UCSD-AML1 (cell line): Measurements from ENCODE around the gene PLEKHG1.

Experiments
- DNase-seq: peaks from one replicate; lab custom pipeline; 2025; ENCODE audit not compliant: unreplicated experiment; lab: John Stamatoyannopoulos, UW

The PLEKHG1 gene

GRCh38 chr6:150588888-150589499 lies 10.7 kb upstream of the PLEKHG1 start:
- DNase-seq, result no peak

DNA sequence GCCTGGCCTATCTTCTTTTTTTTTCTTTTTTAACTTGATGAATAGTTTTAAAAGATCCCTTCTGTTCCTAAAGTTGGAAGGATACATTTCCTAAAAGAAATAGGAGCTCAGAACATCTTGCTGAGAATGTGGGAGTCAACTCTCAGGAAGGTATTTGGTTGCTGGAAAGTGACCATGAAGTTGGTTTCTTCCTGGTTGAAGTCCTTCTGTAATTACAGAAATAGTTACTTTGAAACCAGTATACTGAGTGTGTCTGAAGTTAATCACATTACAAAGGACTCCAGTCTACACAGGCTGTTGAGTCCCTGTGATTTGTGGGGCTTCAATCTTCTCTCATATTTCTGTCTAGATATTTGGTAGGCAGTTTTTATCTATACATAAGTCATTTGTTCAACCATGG lies 9.8 kb upstream of the PLEKHG1 start:
- no peak for DNase-seq

DNA sequence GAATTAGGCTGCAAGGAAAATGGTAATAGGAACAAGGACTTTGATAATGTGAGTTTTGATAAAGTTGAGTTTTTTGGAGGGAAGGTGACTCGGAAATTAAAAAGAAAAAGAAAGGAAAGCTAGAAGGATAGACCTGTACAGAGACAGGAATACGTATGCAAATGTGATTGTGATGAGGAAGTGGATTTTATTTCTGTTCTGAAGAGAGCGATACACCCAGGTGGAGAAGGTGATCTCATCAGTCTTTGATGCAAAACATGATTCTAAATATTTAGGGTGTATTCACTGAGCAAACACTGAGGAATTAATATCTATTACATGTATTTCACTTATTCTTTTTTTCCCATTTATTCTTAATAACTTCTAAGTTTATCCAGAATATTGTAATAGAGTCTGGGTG lies 9.2 kb upstream of the PLEKHG1 start:
- DNase-seq, result no peak

- no peak for DNase-seq
Observed at GRCh38 chr6:150592377-150592995, 7.2 kb upstream of the PLEKHG1 start.

DNA sequence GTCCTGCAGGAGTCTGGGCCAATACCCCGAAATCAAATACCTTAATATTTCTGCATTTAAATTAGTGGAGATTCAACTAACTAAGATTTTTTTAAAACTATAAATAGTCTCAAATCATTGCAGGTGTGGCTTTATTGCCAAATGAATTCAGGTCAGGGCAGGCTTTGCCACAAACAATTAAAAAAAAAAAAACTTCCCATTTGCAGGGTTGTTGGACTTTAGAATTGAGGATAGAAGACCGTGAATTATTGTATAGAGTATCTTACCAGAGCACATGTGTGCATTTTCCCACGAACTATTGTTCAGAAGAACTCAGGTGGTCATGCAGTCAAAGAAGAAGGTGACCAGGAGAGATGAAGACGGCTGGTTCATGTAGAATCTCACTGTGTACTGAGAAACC lies 6.6 kb upstream of the PLEKHG1 start:
- DNase-seq, result no peak

DNA sequence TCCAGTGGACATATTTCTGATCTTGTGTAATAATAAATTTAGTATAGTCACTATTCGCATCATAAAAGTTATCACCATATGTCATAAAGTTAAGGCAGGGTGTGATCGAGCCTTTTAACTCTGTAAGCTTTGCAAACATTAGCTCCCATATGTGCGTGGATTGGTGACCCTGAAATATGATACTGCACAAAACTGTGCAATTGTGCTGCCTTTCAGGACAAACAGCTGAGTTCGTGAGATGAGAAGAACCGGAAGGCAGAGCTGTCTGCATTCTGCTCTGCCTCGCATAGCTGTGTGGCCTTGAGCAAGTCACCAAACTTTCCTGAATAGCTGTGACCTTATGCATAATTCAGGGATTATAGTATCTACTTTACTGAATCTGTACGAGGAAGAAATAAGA lies 3.2 kb upstream of the PLEKHG1 start:
- DNase-seq, result no peak

- DNase-seq, result no peak
Observed at GRCh38 chr6:150598401-150598800, 1.3 kb upstream of the PLEKHG1 start.

GRCh38 chr6:150598858-150599198 lies 857 bp upstream of the PLEKHG1 start:
- DNase-seq, result no peak

DNA sequence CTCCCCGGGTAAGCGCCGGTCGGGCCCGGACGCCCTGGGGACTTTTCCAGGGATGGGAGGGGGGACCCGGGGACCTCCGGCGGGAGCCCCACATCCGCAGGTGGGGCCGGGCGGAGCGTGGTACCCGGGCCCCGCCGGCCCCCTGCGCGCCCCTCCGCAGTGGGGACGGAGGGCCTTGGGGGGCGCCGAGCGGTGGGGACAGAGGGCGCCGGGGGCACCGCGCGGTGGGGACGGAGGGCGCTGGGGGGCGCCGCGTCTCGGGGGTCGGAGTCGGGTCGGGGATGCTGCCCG lies 270 bp downstream of the PLEKHG1 start:
- no peak for DNase-seq

DNA sequence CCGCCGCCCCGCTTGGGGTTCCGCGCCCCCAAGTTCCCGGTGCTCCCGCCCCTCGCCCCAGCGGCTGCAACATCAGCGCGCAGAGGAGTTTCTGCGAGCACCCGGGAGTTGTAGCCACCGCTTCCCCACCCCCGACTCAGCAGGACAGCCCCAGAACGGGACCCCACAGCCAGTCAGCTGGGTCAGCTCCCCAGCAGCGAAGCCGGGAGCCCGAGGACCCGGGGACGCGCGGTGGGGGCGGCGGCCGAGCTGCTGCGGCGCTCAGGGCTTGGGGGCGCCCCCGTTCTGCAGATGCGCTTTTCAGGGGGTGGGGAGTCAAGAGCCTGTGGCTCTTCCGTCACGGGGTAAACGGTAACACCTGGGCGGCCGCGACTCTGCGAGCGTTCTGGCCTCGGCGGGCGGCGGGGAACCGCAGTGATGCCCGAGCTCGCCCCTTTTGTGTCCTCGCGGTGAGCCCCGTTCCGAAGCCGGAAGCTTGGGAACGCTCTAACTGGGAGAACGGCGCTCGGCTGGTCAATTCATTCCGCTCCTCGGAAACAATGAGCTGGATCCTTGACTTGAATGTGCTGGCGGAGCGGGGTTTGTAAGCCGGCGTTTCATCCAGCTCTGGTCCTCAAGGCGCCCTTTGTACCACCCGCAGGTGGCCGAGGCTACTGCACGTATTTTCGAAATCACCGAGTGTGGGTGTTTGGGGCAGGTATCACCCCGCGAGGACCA lies 774 bp downstream of the PLEKHG1 start:
- peak; percentile 64 for DNase-seq

DNA sequence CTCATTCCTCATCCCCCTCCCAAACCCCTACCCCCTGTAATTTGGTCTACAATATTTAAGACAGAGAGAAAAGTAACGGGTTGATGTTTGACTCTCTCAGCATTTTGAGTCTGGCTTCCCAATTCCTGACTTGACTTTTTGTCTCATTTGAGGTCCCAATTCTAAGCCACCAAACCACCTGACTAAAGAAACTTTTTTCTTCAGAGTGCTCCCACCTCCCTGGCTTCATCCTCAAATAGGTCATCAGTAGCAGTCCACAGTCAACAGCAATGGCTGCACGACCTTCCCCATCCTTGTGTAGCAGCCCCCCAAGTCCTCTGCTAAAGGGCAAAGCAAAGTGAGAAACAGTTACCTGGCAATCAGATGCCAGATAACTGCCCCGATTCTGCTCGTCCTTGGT lies 1.8 kb downstream of the PLEKHG1 start:
- no peak for DNase-seq

GRCh38 chr6:150603176-150603575 lies 3.5 kb downstream of the PLEKHG1 start:
- no peak for DNase-seq

GRCh38 chr6:150604467-150604866 lies 4.8 kb downstream of the PLEKHG1 start:
- DNase-seq, result no peak

DNA sequence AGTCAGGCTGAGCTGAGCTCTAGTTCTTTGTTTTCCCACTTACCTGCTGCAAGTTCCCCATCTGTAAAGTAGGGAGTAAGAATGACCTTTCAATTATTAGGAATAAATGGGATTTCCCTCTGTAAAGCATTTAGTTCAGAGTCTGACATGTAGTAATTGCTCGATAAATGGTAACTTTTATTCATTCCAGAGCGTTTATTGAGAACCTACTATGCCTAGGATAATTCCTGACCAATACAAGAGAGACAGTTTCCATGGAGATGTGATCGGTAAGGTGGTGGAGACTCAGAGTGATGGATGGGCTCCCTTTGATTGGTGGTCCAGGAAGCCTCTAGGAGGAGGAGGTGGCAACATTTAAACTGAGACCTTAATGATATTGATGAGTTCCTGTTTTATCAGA lies 5.6 kb downstream of the PLEKHG1 start:
- DNase-seq, result no peak

GRCh38 chr6:150606168-150606591 lies 6.5 kb downstream of the PLEKHG1 start:
- DNase-seq, result no peak

GRCh38 chr6:150606647-150607328 lies 7.1 kb downstream of the PLEKHG1 start:
- DNase-seq, result no peak

- no peak for DNase-seq
Observed at GRCh38 chr6:150607329-150607650, 7.6 kb downstream of the PLEKHG1 start.

- no peak for DNase-seq
Observed at GRCh38 chr6:150610584-150610983, 10.9 kb downstream of the PLEKHG1 start.

DNA sequence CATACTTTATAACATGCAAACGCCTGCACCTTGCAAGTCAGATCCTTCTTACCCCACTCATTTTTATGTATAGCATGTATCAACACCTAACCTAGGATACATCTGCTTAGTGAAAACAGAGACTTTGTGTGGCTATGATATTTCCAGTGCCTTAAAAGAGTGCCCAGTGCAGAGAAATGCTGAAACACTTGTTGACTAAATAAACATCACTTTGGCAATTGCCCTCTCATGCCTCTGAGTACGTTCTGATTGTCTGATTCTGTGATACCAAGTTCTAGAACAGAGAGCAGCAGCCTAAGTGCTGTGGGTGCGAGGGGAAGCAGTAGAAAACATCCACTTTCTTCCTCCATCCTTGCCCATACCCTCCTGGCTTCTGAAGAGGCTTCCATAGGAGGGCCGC lies 13.6 kb downstream of the PLEKHG1 start:
- DNase-seq, result no peak

DNA sequence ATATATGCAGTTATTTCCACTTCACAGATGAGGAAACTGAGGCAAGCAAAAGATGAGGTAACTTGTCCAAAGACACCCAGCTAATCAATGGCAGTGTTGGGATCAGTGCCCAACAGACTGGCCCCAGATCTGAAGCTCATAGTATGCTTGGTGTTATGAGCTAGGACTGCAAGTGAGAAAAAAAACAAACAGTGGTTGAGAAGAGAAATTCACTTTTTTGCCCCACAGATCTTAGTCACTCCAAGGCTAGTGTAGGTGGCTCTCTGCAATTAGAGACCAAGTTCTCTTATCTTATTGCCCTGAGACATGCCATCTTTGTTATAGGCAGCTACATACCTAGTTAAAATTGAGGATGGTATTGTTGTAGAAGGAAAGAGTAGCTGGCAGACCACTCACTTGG lies 16.3 kb downstream of the PLEKHG1 start:
- no peak for DNase-seq

- DNase-seq, result no peak
Observed at GRCh38 chr6:150616586-150616985, 16.9 kb downstream of the PLEKHG1 start.

DNA sequence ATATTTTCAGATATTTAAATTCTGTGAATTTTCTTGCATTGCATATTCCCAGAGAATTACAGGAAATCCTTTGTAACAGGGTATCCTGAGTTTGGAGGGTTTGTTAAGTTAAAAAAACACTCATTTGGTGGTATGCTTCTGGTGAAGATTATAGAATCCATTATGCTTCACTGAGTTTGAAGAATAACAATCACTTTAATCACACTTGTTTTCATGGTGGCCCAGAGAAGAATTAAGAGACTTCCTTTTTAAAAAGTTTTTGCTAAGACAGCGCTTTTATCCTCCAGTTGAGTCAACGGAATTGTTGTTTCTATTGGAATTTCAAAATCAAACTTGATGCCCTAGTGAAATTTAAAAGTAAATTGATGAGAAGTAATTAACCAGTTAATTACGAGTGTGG lies 17.4 kb downstream of the PLEKHG1 start:
- no peak for DNase-seq
